Measurements from ENCODE around the gene TNFRSF6B.

TNFRSF6B gene

GRCh38 chr20:63702036-63702665 is 5.7 kb downstream of the TNFRSF6B start:
- DNase-seq = no peak
- no peak overlapping the region for H3K4me3 ChIP-seq (ENCODE audit: control insufficient read depth in 1 of 7, extremely low read depth in 1 of 7, insufficient read depth in 4 of 7, low read depth in 2 of 7, low read length in 6 of 7)
- POLR2A ChIA-PET = no interaction called here
- no peaks in the 10 kb centered on the region for H3K27me3 ChIP-seq (replicated peaks in 2 of 5; ENCODE audit: control insufficient read depth in 4 of 5, insufficient read depth in 5 of 5, low read length in 4 of 5)
- CTCF ChIA-PET = interaction anchor here (1.1 to 1.2 kb wide), 2 partner anchors 93 to 162 kb away, joined by 3 to 4 read pairs; no protein-coding TSS in a partner anchor
- H3K27ac ChIP-seq (ENCODE audit: insufficient read depth in 1 of 2, low read depth in 1 of 2, low read length in 2 of 2, poor library complexity in 1 of 2, severe bottlenecking in 2 of 2) = no peak overlapping the region
- H3K4me1 ChIP-seq (ENCODE audit: control extremely low read depth in 1 of 4, control insufficient read depth in 4 of 4, insufficient read depth in 4 of 4, low read length in 3 of 4) = peaks cover 6 to 19% (median 17%) of the 10 kb centered on the region in 4 experiments
- no peaks in the 10 kb centered on the region for H3K9me3 ChIP-seq (ENCODE audit: control extremely low read depth in 1 of 5, control insufficient read depth in 4 of 5, insufficient read depth in 2 of 5, low read depth in 1 of 5, low read length in 4 of 5)
- H3K36me3 ChIP-seq (ENCODE audit: control insufficient read depth in 4 of 4, insufficient read depth in 4 of 4, low read length in 3 of 4) = peaks cover 5 to 39% (median 30%) of the 10 kb centered on the region in 4 experiments
- 97% methylated on average over 14 of the region's 16 CpGs for WGBS (ENCODE audit: insufficient coverage)

GRCh38 chr20:63702751-63703470 is 6.5 kb downstream of the TNFRSF6B start:
- no peak overlapping the region for H3K4me3 ChIP-seq (ENCODE audit: control insufficient read depth in 1 of 7, extremely low read depth in 1 of 7, insufficient read depth in 4 of 7, low read depth in 2 of 7, low read length in 6 of 7)
- ChIA-PET POLR2A (no interaction called here), CTCF (interaction anchor here (1.1 kb wide), 1 partner anchor 162 kb away, joined by 4 read pairs; no protein-coding TSS in a partner anchor)
- no peak overlapping the region for H3K27ac ChIP-seq (ENCODE audit: insufficient read depth in 1 of 2, low read depth in 1 of 2, low read length in 2 of 2, poor library complexity in 1 of 2, severe bottlenecking in 2 of 2)
- WGBS (ENCODE audit: insufficient coverage) = 88% methylated on average over 11 of the region's 13 CpGs
- no peaks in the 10 kb centered on the region for H3K9me3 ChIP-seq (ENCODE audit: control extremely low read depth in 1 of 5, control insufficient read depth in 4 of 5, insufficient read depth in 2 of 5, low read depth in 1 of 5, low read length in 4 of 5)
- peaks cover 5 to 34% (median 30%) of the 10 kb centered on the region in 4 experiments for H3K36me3 ChIP-seq (ENCODE audit: control insufficient read depth in 4 of 4, insufficient read depth in 4 of 4, low read length in 3 of 4)
- H3K4me1 ChIP-seq (ENCODE audit: control extremely low read depth in 1 of 4, control insufficient read depth in 4 of 4, insufficient read depth in 4 of 4, low read length in 3 of 4) = peaks cover 6 to 18% (median 15%) of the 10 kb centered on the region in 4 experiments
- no peaks in the 10 kb centered on the region for H3K27me3 ChIP-seq (replicated peaks in 2 of 5; ENCODE audit: control insufficient read depth in 4 of 5, insufficient read depth in 5 of 5, low read length in 4 of 5)
- DNase-seq = no peak

GRCh38 chr20:63703471-63703975 is 7.1 kb downstream of the TNFRSF6B start:
- H3K9me3 ChIP-seq (ENCODE audit: control extremely low read depth in 1 of 5, control insufficient read depth in 4 of 5, insufficient read depth in 2 of 5, low read depth in 1 of 5, low read length in 4 of 5) = no peaks in the 10 kb centered on the region
- ChIA-PET POLR2A (no interaction called here), CTCF (interaction anchor here (1.3 kb wide), 1 partner anchor 82 kb away, joined by 3 read pairs; no protein-coding TSS in a partner anchor)
- peaks cover 6 to 20% (median 17%) of the 10 kb centered on the region in 4 experiments for H3K4me1 ChIP-seq (ENCODE audit: control extremely low read depth in 1 of 4, control insufficient read depth in 4 of 4, insufficient read depth in 4 of 4, low read length in 3 of 4)
- no peak overlapping the region for H3K4me3 ChIP-seq (ENCODE audit: control insufficient read depth in 1 of 7, extremely low read depth in 1 of 7, insufficient read depth in 4 of 7, low read depth in 2 of 7, low read length in 6 of 7)
- no peaks in the 10 kb centered on the region for H3K27me3 ChIP-seq (replicated peaks in 2 of 5; ENCODE audit: control insufficient read depth in 4 of 5, insufficient read depth in 5 of 5, low read length in 4 of 5)
- peaks cover 5 to 34% (median 30%) of the 10 kb centered on the region in 4 experiments for H3K36me3 ChIP-seq (ENCODE audit: control insufficient read depth in 4 of 4, insufficient read depth in 4 of 4, low read length in 3 of 4)
- DNase-seq = no peak
- H3K27ac ChIP-seq (ENCODE audit: insufficient read depth in 1 of 2, low read depth in 1 of 2, low read length in 2 of 2, poor library complexity in 1 of 2, severe bottlenecking in 2 of 2) = no peak overlapping the region
- WGBS (ENCODE audit: insufficient coverage) = 97% methylated on average over 15 of the region's 15 CpGs

- Histone ChIP-seq H3K27ac (ENCODE audit: insufficient read depth in 1 of 2, low read depth in 1 of 2, low read length in 2 of 2, poor library complexity in 1 of 2, severe bottlenecking in 2 of 2) (no peak overlapping the region), H3K27me3 (replicated peaks in 2 of 5; ENCODE audit: control insufficient read depth in 4 of 5, insufficient read depth in 5 of 5, low read length in 4 of 5) (no peaks in the 10 kb centered on the region), H3K36me3 (ENCODE audit: control insufficient read depth in 4 of 4, insufficient read depth in 4 of 4, low read length in 3 of 4) (peaks cover 5 to 36% (median 32%) of the 10 kb centered on the region in 4 experiments), H3K4me1 (ENCODE audit: control extremely low read depth in 1 of 4, control insufficient read depth in 4 of 4, insufficient read depth in 4 of 4, low read length in 3 of 4) (peaks cover 6 to 27% (median 24%) of the 10 kb centered on the region in 4 experiments), H3K4me3 (ENCODE audit: control insufficient read depth in 1 of 7, extremely low read depth in 1 of 7, insufficient read depth in 4 of 7, low read depth in 2 of 7, low read length in 6 of 7) (no peak overlapping the region), H3K9me3 (ENCODE audit: control extremely low read depth in 1 of 5, control insufficient read depth in 4 of 5, insufficient read depth in 2 of 5, low read depth in 1 of 5, low read length in 4 of 5) (no peaks in the 10 kb centered on the region)
- WGBS (ENCODE audit: insufficient coverage) = 96% methylated on average over 11 of the region's 11 CpGs
- CTCF ChIA-PET = interaction anchor here (1.3 kb wide), 1 partner anchor 82 kb away, joined by 3 read pairs; no protein-coding TSS in a partner anchor
- POLR2A ChIA-PET = no interaction called here
- no peak for DNase-seq
Observed at GRCh38 chr20:63703976-63704748, 7.7 kb downstream of the TNFRSF6B start.

GRCh38 chr20:63704749-63705117 is 8.3 kb downstream of the TNFRSF6B start:
- peaks cover 6 to 29% (median 24%) of the 10 kb centered on the region in 4 experiments for H3K4me1 ChIP-seq (ENCODE audit: control extremely low read depth in 1 of 4, control insufficient read depth in 4 of 4, insufficient read depth in 4 of 4, low read length in 3 of 4)
- CTCF ChIA-PET = interaction anchor here (1.3 kb wide), 1 partner anchor 81 kb away, joined by 3 read pairs; no protein-coding TSS in a partner anchor
- 93% methylated on average over 6 of the region's 6 CpGs for WGBS (ENCODE audit: insufficient coverage)
- H3K9me3 ChIP-seq (ENCODE audit: control extremely low read depth in 1 of 5, control insufficient read depth in 4 of 5, insufficient read depth in 2 of 5, low read depth in 1 of 5, low read length in 4 of 5) = no peaks in the 10 kb centered on the region
- no peak overlapping the region for H3K27ac ChIP-seq (ENCODE audit: insufficient read depth in 1 of 2, low read depth in 1 of 2, low read length in 2 of 2, poor library complexity in 1 of 2, severe bottlenecking in 2 of 2)
- POLR2A ChIA-PET = no interaction called here
- no peaks in the 10 kb centered on the region for H3K27me3 ChIP-seq (replicated peaks in 2 of 5; ENCODE audit: control insufficient read depth in 4 of 5, insufficient read depth in 5 of 5, low read length in 4 of 5)
- no peak overlapping the region for H3K4me3 ChIP-seq (ENCODE audit: control insufficient read depth in 1 of 7, extremely low read depth in 1 of 7, insufficient read depth in 4 of 7, low read depth in 2 of 7, low read length in 6 of 7)
- no peak for DNase-seq
- peaks cover 5 to 37% (median 34%) of the 10 kb centered on the region in 4 experiments for H3K36me3 ChIP-seq (ENCODE audit: control insufficient read depth in 4 of 4, insufficient read depth in 4 of 4, low read length in 3 of 4)

GRCh38 chr20:63705232-63706026 is 9.0 kb downstream of the TNFRSF6B start:
- ChIA-PET CTCF (interaction anchor here (0.7 to 1.8 kb wide), 6 partner anchors 22 to 191 kb away, joined by 3 to 5 read pairs (median 4); no protein-coding TSS in a partner anchor), POLR2A (interaction anchor here (0.6 to 0.9 kb wide), 2 partner anchors 8 to 21 kb away, joined by 3 to 8 read pairs; no protein-coding TSS in a partner anchor)
- H3K27me3 ChIP-seq (replicated peaks in 2 of 5; ENCODE audit: control insufficient read depth in 4 of 5, insufficient read depth in 5 of 5, low read length in 4 of 5) = no peaks in the 10 kb centered on the region
- H3K4me1 ChIP-seq (ENCODE audit: control extremely low read depth in 1 of 4, control insufficient read depth in 4 of 4, insufficient read depth in 4 of 4, low read length in 3 of 4) = peaks cover 6 to 29% (median 24%) of the 10 kb centered on the region in 4 experiments
- no peak overlapping the region for H3K4me3 ChIP-seq (ENCODE audit: control insufficient read depth in 1 of 7, extremely low read depth in 1 of 7, insufficient read depth in 4 of 7, low read depth in 2 of 7, low read length in 6 of 7)
- WGBS (ENCODE audit: insufficient coverage) = 100% methylated on average over 7 of the region's 8 CpGs
- peak overlapping the region in 1 of 2 experiments; percentile 77 for H3K27ac ChIP-seq (ENCODE audit: insufficient read depth in 1 of 2, low read depth in 1 of 2, low read length in 2 of 2, poor library complexity in 1 of 2, severe bottlenecking in 2 of 2)
- no peak for DNase-seq
- peaks cover 5 to 38% (median 31%) of the 10 kb centered on the region in 4 experiments for H3K36me3 ChIP-seq (ENCODE audit: control insufficient read depth in 4 of 4, insufficient read depth in 4 of 4, low read length in 3 of 4)
- H3K9me3 ChIP-seq (ENCODE audit: control extremely low read depth in 1 of 5, control insufficient read depth in 4 of 5, insufficient read depth in 2 of 5, low read depth in 1 of 5, low read length in 4 of 5) = no peaks in the 10 kb centered on the region

Measured in common myeloid progenitor, CD34-positive (primary cell).